ENCODE data around the gene MASP1.
A peak's percentile ranks its signal among the peaks of the same experiment; 100 is the strongest.

The MASP1 gene

DNA sequence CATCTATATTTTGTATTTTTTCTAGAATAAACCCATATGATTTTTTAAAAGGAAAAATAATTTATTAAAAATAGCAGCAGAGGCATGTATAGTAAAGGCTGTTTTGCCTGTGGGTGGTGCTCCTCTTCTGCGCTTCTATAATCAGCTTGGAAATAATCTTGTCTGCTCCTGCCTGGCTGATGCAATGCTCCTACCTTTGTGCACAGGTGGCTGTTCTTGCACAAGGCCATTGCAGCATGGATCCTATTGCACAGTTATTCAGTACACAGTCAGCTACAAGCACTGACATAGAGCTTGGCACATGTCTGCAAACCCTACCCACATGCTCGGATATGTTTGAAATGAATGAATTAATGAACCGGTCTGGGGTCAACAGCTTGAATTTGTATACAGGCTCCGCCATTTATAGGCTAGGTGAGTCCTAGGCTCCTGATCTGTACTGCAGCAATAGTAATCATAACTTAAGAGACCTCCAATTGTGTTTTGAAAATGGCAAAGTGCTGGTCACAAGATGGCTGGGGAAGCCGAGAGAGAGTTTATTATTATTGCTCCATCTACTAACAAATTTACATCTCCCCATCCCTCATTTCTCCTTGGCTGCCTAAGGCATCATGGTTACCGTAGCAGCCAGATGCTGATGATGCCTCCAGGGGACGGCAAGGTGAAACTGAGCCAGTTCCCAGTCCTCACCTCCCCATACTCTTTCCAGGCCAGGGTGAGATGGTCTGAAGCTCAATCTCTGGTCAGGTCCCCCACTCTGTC lies 94.8 kb downstream of the MASP1 start:
- no peak overlapping the region for H3K4me3 ChIP-seq (ENCODE audit: low read depth, low read length)
- no peaks in the 10 kb centered on the region for H3K36me3 ChIP-seq (ENCODE audit: control insufficient read depth, insufficient read depth, low read length)
- H3K9ac ChIP-seq (ENCODE audit: low read depth, low read length): no peak overlapping the region
- H3K9me3 ChIP-seq (ENCODE audit: control insufficient read depth, insufficient read depth, low read length): no peaks in the 10 kb centered on the region
- no peaks in the 10 kb centered on the region for H3K4me1 ChIP-seq (ENCODE audit: control insufficient read depth, insufficient read depth, low read length)
- no peaks in the 10 kb centered on the region for H3K27me3 ChIP-seq (ENCODE audit: control insufficient read depth, insufficient read depth, low read length)

- no peak overlapping the region for H3K9ac ChIP-seq (ENCODE audit: low read depth, low read length)
- H3K36me3 ChIP-seq (ENCODE audit: control insufficient read depth, insufficient read depth, low read length): no peaks in the 10 kb centered on the region
- no peak overlapping the region for H3K4me3 ChIP-seq (ENCODE audit: low read depth, low read length)
- no peaks in the 10 kb centered on the region for H3K9me3 ChIP-seq (ENCODE audit: control insufficient read depth, insufficient read depth, low read length)
- H3K27me3 ChIP-seq (ENCODE audit: control insufficient read depth, insufficient read depth, low read length): no peaks in the 10 kb centered on the region
- H3K4me1 ChIP-seq (ENCODE audit: control insufficient read depth, insufficient read depth, low read length): no peaks in the 10 kb centered on the region
Measured at GRCh38 chr3:187193181-187193580, 98.4 kb downstream of the MASP1 start.

- H3K9me3 ChIP-seq (ENCODE audit: control insufficient read depth, insufficient read depth, low read length): no peaks in the 10 kb centered on the region
- H3K4me1 ChIP-seq (ENCODE audit: control insufficient read depth, insufficient read depth, low read length): peaks cover 14% of the 10 kb centered on the region
Measured at GRCh38 chr3:187191271-187191670, 100.3 kb downstream of the MASP1 start.

GRCh38 chr3:187188931-187189330 lies 102.6 kb downstream of the MASP1 start:
- no peaks in the 10 kb centered on the region for H3K27me3 ChIP-seq (ENCODE audit: control insufficient read depth, insufficient read depth, low read length)
- H3K36me3 ChIP-seq (ENCODE audit: control insufficient read depth, insufficient read depth, low read length): no peaks in the 10 kb centered on the region
- H3K9ac ChIP-seq (ENCODE audit: low read depth, low read length): no peak overlapping the region
- H3K9me3 ChIP-seq (ENCODE audit: control insufficient read depth, insufficient read depth, low read length): no peaks in the 10 kb centered on the region
- H3K4me1 ChIP-seq (ENCODE audit: control insufficient read depth, insufficient read depth, low read length): peaks cover 25% of the 10 kb centered on the region
- no peak overlapping the region for H3K4me3 ChIP-seq (ENCODE audit: low read depth, low read length)

More at GRCh38 chr3:187191271-187191670, 100.3 kb downstream of the MASP1 start:
- H3K27me3 ChIP-seq (ENCODE audit: control insufficient read depth, insufficient read depth, low read length): no peaks in the 10 kb centered on the region
- H3K9ac ChIP-seq (ENCODE audit: low read depth, low read length): no peak overlapping the region
- no peak overlapping the region for H3K4me3 ChIP-seq (ENCODE audit: low read depth, low read length)
- H3K36me3 ChIP-seq (ENCODE audit: control insufficient read depth, insufficient read depth, low read length): no peaks in the 10 kb centered on the region

GRCh38 chr3:187186801-187187421 lies 104.6 kb downstream of the MASP1 start:
- Histone ChIP-seq H3K9me3 (ENCODE audit: control insufficient read depth, insufficient read depth, low read length) (no peaks in the 10 kb centered on the region), H3K4me1 (ENCODE audit: control insufficient read depth, insufficient read depth, low read length) (peaks cover 39% of the 10 kb centered on the region), H3K9ac (ENCODE audit: low read depth, low read length) (no peak overlapping the region), H3K36me3 (ENCODE audit: control insufficient read depth, insufficient read depth, low read length) (no peaks in the 10 kb centered on the region), H3K27me3 (ENCODE audit: control insufficient read depth, insufficient read depth, low read length) (no peaks in the 10 kb centered on the region), H3K4me3 (ENCODE audit: low read depth, low read length) (no peak overlapping the region)

DNA sequence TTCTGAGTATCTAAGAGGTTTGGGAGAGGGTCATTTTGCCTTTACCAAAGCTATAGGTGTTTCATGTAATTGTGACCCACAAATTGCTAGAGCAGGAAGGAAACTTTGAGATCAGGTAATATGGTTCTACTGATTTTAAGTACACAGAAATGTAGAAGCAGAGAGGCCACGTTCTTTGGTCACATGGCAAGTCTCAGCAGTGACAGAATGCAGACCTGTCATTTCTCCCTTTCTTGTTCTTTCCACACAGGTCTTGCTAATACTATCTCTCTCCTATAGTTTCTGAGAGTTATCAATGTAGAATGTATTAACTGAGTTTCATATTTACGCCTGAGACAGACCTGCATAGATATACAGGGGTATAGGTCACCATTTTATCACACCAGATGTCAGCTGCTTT lies 105.2 kb downstream of the MASP1 start:
- H3K9me3 ChIP-seq (ENCODE audit: control insufficient read depth, insufficient read depth, low read length): no peaks in the 10 kb centered on the region
- no peaks in the 10 kb centered on the region for H3K27me3 ChIP-seq (ENCODE audit: control insufficient read depth, insufficient read depth, low read length)
- no peak overlapping the region for H3K4me3 ChIP-seq (ENCODE audit: low read depth, low read length)
- H3K36me3 ChIP-seq (ENCODE audit: control insufficient read depth, insufficient read depth, low read length): no peaks in the 10 kb centered on the region
- H3K9ac ChIP-seq (ENCODE audit: low read depth, low read length): no peak overlapping the region
- H3K4me1 ChIP-seq (ENCODE audit: control insufficient read depth, insufficient read depth, low read length): peaks cover 44% of the 10 kb centered on the region

DNA sequence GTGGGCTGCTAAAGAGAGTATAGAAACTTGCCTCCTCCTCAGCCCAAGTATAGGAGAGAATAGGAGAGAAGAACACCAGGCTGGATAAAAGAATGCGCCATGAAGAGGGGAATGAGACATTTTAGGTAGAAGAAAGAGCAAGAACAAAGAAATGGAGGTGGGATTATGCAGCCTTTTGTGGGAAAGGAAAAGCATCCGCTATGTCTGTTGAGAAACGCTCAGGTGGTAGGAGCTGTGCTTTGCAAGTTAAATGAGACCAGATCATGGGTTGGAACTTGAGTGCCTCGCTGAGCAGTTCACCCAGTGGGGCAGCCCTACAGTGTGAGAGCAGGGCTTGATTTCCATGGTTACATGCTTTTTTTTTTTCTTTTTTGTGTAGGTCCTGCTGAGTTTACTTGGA lies 105.8 kb downstream of the MASP1 start:
- Histone ChIP-seq H3K9ac (ENCODE audit: low read depth, low read length) (peak overlapping the region; percentile 17), H3K4me1 (ENCODE audit: control insufficient read depth, insufficient read depth, low read length) (peaks cover 45% of the 10 kb centered on the region), H3K4me3 (ENCODE audit: low read depth, low read length) (peak overlapping the region; percentile 27), H3K36me3 (ENCODE audit: control insufficient read depth, insufficient read depth, low read length) (no peaks in the 10 kb centered on the region), H3K27me3 (ENCODE audit: control insufficient read depth, insufficient read depth, low read length) (no peaks in the 10 kb centered on the region), H3K9me3 (ENCODE audit: control insufficient read depth, insufficient read depth, low read length) (no peaks in the 10 kb centered on the region)
